ENCODE results near the gene F2RL3.
"Not testable (repeated sequence)": the region's sequence is repeated elsewhere in the genome, so short reads cannot be mapped to it uniquely, and the experiment has no call there.

The F2RL3 gene

DNA sequence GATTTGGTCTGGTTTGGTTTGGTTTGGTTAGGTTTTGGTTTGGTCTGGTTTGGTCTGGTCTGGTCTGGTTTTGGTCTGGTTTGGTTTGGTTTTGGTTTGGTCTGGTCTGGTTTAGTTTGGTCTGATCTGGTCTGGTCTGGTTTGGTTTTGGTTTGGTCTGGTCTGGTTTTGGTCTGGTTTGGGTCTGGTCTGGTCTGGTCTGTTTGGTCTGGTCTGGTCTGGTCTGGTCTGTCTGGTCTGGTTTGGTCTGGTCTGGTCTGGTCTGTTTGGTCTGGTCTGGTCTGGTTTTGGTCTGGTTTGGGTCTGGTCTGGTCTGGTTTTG lies 13.9 kb upstream of the F2RL3 start:
- not testable (repeated sequence) for DNase-seq (ENCODE audit: low read depth)

DNA sequence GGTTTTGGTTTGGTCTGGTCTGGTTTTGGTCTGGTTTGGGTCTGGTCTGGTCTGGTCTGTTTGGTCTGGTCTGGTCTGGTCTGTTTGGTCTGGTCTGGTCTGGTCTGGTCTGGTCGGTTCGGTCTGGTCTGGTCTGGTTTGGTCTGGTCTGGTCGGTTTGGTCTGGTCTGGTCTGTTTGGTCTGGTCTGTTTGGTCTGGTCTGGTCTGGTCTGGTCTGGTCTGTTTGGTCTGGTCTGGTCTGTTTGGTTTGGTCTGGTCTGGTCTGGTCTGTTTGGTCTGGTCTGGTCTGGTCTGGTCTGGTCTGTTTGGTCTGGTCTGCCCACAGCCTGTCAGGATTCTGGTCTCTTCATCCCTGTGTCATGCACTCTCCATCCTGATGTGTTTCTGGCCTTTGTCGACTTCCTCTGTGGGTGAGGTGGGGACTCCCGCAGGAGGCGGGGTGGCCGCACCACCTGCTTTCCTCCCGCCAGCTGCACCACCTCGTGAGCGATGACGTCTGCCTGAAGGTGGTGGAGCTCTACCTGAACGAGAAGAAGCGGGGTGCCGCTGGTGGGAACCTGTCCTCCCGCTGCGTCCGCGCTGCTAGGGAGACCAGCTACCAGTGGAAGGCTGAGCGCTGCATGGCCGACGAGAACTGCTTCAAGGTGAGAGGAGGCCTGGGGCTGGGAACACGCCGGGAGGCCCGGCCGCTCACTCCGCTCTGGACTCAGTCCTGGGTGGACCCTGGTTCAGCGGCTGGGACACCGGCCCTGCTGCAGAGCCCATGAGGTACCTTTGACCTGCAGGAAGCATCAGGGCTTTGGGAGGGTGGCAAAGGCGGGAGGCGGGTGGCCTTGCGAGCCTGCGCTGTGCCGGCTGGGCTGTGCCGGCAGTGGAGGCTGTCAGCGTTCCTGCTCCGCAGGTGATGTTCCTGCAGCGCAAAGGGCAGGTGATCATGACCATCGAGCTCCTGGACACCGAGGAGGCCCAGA lies 12.9 kb upstream of the F2RL3 start:
- no peak for DNase-seq (ENCODE audit: low read depth)

DNA sequence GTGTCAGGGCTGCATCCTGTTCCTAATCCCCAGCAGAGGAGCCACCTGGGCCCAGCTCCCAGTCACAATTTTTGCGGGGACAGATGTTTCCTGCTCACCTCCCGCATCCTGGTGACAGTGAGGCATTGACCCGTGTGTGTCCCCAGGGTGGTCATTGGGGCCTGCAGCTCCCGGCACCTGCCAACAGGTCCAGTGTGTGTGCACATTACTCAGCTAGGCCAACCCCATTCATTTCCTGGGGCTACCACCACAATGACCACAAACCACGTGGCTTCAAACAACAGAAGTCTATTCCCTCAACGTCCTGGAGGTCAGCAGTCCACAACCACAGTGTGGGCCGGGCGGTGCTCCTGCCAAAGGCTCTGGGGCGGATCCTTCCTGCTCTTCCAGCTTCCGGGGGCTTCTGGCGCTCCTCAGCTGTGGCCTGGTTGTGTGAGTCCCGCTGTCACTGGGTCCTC lies 11.9 kb upstream of the F2RL3 start:
- DNase-seq (ENCODE audit: low read depth): no peak

DNA sequence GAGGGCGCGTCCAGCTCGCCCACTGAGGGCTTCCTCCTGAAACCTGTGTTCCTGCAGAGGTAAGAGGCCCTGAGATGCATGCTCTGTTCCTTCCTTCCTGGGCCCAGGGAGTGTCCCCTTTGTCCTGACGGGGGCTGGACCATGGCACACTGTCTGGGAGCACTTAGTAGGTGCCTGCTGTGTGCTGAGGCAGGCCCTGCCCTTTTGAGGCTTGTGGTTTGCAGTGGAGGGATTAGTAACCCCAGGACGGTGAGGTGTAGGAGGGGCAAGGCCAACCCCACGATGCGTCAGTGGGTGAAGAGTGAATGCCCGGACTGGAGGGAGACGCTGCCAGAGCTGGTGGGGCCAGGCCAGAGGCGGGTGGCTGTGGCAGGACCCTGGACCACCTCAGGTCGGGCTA lies 11.2 kb upstream of the F2RL3 start:
- DNase-seq (ENCODE audit: low read depth): no peak

DNA sequence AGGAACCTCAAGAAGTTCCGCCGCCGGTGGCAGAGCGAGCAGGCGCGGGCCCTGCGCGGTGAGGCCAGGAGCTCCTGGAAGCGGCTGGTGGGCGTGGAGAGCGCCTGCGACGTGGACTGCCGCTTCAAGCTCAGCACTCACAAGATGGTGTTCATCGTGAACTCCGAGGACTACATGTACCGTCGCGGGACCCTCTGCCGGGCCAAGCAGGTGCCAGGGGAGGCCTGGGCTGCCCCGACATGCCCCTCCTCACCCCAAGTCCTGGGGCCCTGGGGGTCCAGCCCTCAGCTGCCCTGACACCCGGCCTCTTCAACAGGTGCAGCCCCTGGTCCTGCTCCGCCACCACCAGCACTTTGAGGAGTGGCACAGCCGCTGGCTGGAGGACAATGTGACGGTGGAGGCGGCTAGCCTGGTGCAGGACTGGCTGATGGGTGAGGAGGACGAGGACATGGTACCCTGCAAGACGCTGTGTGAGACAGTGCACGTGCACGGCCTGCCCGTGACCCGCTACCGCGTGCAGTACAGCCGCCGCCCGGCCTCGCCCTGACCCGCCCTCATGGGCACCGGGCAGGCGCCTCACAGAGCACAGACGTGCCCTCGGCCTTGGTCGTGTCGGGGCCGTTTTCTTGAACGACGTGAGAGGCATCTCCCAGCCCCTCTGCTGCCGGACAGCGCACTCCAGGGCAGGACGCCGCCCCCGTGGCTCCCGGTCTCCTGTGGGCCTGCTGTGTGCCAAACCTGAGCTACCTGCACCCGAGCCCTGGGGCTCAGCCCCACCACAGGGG lies 10.4 kb upstream of the F2RL3 start:
- DNase-seq (ENCODE audit: low read depth): no peak

DNA sequence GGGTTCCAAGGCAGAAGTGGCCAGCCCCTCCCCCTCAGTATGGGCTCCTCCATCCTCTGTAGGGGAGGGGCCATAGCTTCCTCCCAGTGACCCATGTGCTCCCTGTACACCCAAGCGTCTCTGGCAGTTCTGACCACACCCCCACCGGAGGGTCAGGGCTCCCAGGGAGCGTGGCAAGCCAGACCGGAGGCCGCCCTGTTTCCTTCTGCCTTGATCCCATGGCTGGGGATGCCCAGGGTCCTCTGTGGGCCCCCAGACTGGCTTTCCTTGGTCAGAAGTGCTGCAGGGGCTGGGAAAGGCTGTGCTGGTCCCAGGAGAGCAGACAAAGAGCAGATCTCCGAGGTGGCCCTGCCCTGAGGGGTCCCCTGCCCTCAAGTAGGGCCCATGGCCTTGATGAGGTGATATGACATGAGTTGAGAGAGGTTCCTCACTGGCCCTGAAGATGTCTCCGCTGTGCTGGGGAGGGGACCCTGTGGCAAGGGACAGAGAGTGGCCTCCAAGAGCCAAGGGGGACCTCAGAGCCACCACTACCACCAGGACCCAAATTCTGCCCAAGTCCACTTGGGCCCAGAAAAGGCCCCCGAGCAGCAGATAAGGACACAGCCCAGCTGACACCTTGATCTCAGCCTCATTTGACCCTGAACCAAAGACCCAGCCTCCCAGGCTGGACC lies 7.8 kb upstream of the F2RL3 start:
- no peak for DNase-seq (ENCODE audit: low read depth)

DNA sequence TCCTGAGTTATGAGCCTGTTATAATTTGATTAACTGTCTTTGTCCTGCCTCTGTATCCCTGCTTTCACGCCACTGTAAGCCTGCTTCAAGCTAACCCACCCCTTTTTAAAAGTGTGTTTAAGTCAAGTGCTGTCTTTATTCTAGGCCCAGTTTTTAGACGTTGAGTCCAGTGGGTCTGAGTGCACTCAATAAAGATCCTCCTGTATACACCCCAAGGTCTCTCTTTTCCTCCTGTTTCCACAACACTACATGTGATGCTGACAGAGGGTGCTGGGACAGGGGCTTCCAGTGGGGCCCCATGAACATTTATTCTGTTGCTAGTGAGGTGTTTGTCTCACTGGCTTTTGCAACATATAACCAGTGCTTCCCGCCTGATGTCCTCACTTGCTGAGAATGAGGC lies 6.7 kb upstream of the F2RL3 start:
- DNase-seq (ENCODE audit: low read depth): no peak

DNA sequence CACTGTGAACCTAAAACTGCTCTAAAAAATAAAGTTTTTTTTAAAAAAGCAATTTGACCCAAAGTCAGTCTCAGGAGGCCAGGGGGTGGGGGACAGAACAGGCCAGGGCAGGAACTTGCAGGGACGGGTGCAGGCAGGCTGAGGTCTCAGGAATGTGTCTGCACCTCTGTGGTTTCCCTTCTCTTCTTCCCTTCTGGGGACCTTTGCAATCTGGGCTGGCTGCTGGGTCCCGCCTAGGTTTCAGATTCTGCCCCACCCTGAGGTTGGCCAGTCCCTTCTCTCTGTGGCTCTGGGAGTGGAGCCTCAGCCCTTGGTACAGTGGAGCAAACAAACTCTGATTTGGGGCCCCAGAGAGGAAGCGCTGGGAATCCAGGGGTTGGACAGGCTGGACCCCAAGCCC lies 5.3 kb upstream of the F2RL3 start:
- no peak for DNase-seq (ENCODE audit: low read depth)

DNA sequence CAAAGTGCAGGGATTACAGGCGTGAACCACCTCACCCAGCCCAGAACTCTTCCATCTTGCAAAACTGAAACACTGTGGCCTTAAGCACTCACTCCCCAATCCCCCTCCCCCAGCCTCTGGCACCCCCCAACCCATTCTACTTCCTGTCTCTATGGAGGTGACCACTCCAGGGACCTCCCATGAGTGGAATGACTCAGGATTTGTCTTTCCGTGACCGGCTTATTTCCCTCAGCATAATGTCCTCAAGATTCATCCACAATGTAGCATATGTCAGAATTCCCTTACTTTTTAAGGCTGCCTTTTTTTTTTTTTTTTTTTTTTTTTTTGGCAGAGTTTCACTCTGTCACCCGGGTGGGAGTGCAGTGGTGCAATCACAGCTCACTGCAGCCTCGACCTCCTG lies 3.6 kb upstream of the F2RL3 start:
- no peak for DNase-seq (ENCODE audit: low read depth)

DNA sequence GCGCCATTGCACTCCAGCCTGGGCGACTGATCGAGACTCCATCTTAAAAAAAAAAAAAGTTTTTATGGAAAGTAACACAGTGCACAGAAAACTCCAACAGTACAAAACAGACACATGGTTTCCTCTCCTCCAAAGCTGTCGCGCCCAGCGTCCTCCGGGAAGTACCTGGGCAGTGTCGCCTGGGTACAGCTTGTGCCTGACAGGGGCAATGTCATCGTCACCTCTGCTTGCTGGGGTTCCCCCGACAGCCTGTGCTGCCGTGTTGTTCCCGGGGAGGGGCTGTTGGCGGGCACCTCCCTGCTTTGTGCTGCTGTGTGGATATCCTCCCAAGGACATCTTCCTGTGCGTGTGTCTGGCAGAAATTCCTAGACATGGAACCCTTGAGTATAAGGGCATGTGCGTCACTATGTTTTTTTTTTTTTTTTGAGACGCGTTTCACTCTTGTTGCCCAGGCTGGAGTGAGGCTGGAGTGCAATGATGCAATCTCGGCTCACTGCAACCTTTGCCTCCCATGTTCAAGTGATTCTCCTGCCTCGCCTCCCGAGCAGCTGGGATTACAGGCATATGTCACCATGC lies 2.4 kb upstream of the F2RL3 start:
- DNase-seq (ENCODE audit: low read depth): no peak

DNA sequence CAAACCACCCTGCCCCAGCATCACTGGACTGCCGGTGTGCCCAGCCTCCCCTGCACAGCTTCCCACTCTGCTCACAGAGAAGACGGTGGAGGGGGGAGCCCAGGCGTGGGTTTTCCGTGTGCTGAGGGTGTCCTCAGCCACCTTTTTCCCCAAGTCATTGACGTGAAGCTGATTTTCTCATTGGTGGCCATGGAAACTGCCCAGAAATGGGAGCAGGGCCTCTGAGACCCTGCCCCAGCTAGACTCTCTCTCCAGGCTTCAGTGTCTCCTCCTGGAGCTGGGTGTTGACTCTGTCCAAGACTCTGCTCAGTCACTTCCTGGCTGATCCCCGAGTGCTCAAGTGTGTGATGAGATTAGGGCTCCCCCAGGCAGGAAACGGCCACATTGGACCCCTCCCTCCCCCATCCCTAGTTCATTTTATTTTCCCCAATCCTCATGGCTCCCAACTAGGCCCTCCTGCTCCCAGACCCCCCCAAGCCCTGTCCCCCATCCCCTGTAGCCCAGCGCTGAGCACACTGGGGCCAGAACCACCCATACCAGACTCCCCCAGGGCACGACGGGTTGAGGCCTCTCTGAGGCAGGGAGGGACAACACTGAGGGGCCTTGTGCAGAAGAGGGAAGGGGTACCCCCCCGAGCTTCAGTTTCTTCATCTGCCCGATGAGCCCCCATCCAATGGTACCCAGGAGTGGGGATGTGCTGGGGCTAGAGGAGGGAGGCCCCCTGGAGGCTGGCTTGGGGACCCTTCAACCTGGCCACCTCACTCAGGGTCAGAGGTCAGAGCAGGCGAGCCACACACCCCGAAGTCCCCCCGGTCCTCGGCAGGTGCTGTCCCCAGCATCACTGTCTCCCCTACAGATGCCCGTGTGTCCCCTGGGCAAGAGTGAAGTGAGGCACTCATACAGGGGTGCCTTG lies 1.2 kb upstream of the F2RL3 start:
- DNase-seq (ENCODE audit: low read depth): no peak

DNA sequence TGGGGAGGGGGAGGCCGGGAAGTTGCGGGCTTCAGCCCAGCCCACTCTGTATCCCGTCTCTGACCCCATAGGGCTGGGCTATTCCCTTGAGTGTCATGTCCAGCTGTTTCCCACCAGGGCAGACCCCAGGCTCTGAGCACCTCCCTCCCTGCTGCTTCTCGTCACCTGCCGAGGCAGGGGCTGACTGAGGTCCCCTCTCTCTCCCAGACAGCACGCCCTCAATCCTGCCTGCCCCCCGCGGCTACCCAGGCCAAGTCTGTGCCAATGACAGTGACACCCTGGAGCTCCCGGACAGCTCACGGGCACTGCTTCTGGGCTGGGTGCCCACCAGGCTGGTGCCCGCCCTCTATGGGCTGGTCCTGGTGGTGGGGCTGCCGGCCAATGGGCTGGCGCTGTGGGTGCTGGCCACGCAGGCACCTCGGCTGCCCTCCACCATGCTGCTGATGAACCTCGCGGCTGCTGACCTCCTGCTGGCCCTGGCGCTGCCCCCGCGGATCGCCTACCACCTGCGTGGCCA lies 625 bp downstream of the F2RL3 start:
- no peak for DNase-seq (ENCODE audit: low read depth)

DNA sequence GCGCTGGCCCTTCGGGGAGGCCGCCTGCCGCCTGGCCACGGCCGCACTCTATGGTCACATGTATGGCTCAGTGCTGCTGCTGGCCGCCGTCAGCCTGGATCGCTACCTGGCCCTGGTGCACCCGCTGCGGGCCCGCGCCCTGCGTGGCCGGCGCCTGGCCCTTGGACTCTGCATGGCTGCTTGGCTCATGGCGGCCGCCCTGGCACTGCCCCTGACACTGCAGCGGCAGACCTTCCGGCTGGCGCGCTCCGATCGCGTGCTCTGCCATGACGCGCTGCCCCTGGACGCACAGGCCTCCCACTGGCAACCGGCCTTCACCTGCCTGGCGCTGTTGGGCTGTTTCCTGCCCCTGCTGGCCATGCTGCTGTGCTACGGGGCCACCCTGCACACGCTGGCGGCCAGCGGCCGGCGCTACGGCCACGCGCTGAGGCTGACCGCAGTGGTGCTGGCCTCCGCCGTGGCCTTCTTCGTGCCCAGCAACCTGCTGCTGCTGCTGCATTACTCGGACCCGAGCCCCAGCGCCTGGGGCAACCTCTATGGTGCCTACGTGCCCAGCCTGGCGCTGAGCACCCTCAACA lies 1.2 kb downstream of the F2RL3 start:
- DNase-seq (ENCODE audit: low read depth): no peak

DNA sequence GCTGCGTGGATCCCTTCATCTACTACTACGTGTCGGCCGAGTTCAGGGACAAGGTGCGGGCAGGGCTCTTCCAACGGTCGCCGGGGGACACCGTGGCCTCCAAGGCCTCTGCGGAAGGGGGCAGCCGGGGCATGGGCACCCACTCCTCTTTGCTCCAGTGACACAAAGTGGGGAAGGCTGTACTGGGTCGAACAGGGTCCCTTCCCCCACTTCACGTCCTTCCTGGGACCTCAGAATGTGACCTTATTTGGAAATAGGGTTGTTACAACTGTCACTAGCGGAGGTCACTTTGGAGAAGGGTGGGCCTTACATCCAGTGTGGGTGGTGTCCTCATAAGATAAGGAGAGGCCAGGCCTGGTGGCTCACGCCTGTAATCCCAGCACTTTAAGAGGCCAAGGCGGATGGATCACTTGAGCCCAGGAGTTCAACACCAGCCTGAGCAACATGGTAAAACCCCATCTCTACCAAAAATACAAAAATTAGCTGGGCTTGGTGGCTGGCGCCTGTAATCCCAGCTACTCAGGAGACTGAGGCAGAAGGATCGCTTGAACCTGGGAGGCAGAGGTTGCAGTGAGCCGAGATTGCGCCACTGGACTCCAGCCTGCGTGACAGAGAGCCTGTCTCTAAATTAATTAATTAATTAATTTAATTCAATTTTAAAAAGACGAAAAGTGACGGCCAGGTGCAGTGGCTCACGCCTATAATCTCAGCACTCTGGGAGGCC lies 1.8 kb downstream of the F2RL3 start:
- no peak for DNase-seq (ENCODE audit: low read depth)

DNA sequence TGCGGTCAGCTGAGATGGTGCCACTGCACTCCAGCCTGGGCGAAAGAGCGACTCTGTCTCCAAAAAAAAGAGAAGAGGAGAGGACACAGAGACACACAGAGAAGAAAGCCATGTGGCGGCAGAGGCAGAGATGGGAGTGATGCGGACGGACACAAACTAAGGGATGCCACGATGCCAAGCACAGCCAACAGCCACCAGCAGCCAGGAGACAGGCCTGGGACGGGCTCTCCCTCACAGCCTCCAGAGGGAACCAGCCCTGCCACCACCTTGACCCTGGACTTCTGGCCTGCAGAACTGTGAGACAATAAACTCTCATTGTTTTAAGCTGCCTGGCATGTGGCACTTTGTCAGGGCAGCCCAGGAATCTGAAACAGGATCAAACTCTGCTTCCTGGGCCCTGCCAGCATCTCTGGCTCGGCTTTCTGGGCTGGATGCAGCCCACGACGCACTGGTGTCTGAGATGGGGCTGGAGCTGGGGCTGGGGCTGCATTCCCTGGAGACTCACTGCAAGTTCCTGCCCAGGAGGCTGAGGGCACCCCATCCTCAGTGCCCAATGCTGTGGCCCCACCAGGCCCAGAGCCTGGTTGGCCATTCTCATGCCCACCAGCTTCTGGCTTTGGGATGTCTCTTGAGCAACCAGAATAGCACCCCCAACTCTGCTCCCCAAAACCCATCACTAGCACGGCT lies 3.0 kb downstream of the F2RL3 start:
- DNase-seq (ENCODE audit: low read depth): no peak

DNA sequence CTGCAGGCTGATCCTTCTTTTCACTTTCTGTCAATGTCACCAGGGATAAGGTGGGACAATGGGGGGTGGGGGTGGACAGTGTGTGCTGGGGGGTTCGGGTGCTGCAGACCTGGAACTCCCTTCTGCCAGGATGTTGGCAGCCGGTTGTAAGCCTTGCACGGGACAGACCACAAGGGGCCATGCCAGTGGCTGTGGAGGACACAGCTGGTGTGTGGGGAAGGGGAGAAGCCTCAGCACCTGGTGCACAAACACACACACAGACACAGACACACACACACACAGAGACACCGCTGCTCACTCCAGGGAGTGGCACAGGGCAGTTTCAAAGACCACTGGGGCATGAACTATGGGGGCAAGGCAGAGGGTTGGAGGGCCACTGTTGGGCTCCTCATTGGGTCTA lies 3.6 kb downstream of the F2RL3 start:
- no peak for DNase-seq (ENCODE audit: low read depth)

DNA sequence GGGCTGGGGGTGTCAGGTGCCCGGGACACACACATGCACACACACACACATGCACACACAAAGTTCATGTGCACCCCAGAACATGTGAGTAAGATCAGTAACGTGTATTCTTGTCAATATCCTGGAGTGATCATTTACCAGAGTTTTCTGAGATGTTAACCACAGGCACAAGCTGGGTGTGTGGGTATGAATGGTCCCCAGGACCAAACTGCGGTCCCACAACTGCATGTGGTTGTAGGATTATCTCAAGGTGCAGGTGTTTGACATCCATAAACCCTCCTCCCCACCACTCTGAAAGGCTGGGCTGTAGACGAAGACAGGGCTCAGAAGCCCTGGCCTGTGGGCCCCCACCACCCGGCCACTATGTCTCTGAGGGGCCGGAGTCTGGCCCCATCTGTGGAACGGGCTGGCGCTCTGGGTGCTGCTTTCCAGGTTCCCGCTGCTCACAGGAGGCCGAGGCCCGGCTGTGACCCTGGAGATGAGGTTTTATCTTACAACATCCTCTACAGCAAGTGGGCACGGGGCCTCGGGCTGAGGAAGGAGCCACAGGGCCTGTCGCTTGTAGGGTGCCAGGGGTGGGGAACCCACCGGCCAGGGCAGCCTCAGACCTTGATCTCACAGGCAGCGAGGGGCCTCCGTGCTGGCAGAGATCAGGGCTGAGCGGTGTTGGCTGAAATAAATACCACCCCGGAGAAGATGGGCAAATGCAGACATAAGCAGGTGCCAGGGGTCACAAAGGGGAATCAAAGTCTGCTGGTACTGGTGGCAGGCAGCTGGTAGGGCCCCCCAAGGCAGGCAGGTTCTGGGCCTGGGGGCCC lies 4.3 kb downstream of the F2RL3 start:
- DNase-seq (ENCODE audit: low read depth): no peak

DNA sequence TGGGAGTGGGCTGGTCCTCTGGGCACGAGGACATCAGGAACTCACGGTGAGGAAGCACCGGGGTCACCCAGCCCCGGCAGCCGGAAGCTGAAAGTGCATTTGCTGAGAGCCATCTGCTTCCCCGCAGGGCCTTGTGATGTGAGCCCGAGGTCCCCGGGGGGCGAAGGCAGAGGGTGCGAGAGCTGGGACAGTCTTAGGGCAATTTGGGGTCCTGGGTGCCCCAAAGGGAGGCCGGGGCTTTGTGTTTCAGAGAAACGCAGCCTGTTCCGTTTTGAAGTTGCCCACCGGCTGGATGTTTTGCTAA lies 4.8 kb downstream of the F2RL3 start:
- no peak for DNase-seq (ENCODE audit: low read depth)

DNA sequence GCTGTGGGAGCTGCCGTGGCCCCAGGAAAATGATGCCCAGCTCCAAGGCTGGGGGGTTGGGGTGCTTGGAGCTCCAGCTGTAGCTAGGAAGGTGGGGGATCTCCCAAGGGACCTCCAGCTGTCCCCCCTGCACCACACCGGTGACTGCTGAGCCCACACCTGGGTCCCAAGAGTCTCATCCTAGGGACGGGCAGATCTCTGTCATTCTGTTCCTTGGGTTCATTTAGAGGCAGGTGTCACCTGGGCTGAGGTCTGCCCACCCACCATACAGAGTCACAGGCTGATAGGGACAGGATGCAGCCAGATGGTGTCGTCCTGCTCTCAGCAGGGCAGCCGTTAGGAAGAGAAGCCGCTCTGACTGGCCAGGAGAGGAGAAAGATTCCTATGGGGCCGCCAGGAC lies 5.3 kb downstream of the F2RL3 start:
- DNase-seq (ENCODE audit: low read depth): no peak
